EH (cell line): ENCODE measurements around the gene POTEH.
"Not testable (repeated sequence)": the region's sequence is repeated elsewhere in the genome, so short reads cannot be mapped to it uniquely, and the experiment has no call there.

ENCODE experiments used
- DNase-seq: peaks from one replicate; pipeline ENCODE4 v3.0.0-alpha.2; 2015; ENCODE audit warnings: low read depth

The POTEH gene

GRCh38 chr22:15738157-15738908, 48.5 kb downstream of the POTEH start:
- DNase-seq, result not testable (repeated sequence)

- DNase-seq, result not testable (repeated sequence)
These were observed 49.1 kb downstream of the POTEH start for GRCh38 chr22:15738909-15739391.

- DNase-seq, result not testable (repeated sequence)
These were observed 58.0 kb downstream of the POTEH start for GRCh38 chr22:15747636-15748323.

- DNase-seq, result not testable (repeated sequence)
These were observed 59.5 kb downstream of the POTEH start for GRCh38 chr22:15749181-15749970.

- not testable (repeated sequence) for DNase-seq
These were observed 69.7 kb downstream of the POTEH start for GRCh38 chr22:15759443-15760097.

GRCh38 chr22:15760388-15761150, 70.7 kb downstream of the POTEH start:
- not testable (repeated sequence) for DNase-seq

- DNase-seq, result not testable (repeated sequence)
These were observed 71.4 kb downstream of the POTEH start for GRCh38 chr22:15761151-15761777.

GRCh38 chr22:15763559-15763958, 73.7 kb downstream of the POTEH start:
- DNase-seq, result not testable (repeated sequence)
